ENCODE results near the gene ADM. TPM values are rescaled to one million over a fixed set of nuclear protein-coding genes. Genes with fewer than 3 reads are reported as not detected.

Gene ADM
- total and polyA plus RNA-seq, 2 donors (not counting 3 experiments of a cell fraction or from before 2014, with no cell fraction given): 45.3 to 55.5 TPM

DNA sequence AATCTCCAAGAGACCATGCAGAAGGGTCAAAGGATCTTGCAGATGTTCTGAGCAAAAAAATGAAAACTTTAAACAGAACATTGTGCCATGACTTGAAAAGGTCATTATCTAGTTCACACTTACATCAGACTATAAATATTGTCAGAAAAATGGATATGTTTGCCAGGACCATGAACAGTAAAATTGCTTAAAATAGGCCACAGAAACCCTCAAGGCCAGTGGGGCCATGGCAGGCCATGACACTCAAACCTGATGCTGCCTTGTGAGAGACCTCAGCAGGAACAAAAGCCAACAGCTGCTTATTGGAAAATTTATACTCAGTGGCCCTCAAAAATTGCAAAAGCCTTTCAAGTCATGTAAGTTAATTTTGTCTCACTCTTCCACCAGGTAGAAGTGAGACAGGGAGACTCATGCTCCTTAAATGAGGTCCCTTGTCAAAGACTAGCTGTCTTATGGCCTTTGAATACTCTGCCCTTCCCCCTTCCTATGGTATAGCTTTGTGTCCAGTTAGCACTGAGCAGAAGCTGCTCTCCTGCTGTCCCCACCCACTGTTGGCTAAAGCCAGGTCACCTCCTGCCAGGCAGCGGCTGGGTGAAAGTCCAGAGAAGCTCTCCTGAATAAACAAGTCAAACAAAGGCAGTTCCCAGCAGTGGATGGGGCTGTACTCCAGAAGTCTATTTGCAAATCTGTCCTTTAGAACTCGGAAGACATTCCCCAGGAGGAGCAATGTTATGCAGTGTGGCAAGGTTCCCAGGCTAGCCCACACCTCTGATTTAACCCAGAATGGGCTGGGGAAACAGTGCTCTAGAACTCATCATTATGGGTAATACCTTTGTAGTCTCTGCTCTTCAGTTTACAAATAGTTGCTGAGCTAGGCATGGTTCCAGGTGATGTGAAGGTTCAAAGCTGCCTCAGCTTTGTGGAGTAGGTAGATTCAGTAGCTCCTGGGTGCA is 21.4 kb downstream of the ADM start:
- DNase-seq (ENCODE audit: low read depth, low spot score) (peak; percentile 79), FAIRE-seq (no peak)
- H3K4me3 ChIP-seq (replicated peaks in 1 of 3; ENCODE audit: insufficient read depth in 1 of 3, low read depth in 1 of 3, low read length in 3 of 3): no peak overlapping the region
- peak overlapping the region; percentile 19 for H2AFZ ChIP-seq (ENCODE audit: low read depth, low read length)
- H3K27ac ChIP-seq (ENCODE audit: insufficient read depth, low read depth, low read length): peak overlapping the region; percentile 68
- intact Hi-C loops (cut with micrococcal nuclease) (loop anchor here (5.0 to 10.0 kb wide), 3 partner anchors 759 to 1311 kb away; no protein-coding TSS in a partner anchor), dilution Hi-C loops (cut with MboI; ENCODE audit: extremely low pct_ligation_motif_present, low sequenced_read_pairs) (no loop called here)
- ChIA-PET CTCF (interaction anchor here (0.7 to 8.8 kb wide), 17 partner anchors 10 to 687 kb away, joined by 3 to 203 read pairs (median 5); partner anchors contain the start of gene ADM), POLR2A (interaction anchor here (1.1 to 2.8 kb wide), 4 partner anchors 17 to 567 kb away, joined by 3 to 13 read pairs (median 6); partner anchors contain the start of genes ADM and CTR9)
- peak overlapping the region; percentile 11 for H3K9ac ChIP-seq (replicated peaks; ENCODE audit: extremely low read depth, insufficient read depth, low read length)
- no peaks in the 10 kb centered on the region for H3K9me3 ChIP-seq (replicated peaks; ENCODE audit: control insufficient read depth, insufficient read depth, low read length)
- no peaks in the 10 kb centered on the region for H3K36me3 ChIP-seq (ENCODE audit: control insufficient read depth in 2 of 2, extremely low read depth in 1 of 2, insufficient read depth in 2 of 2, low read length in 2 of 2)
- H3K27me3 ChIP-seq (ENCODE audit: control insufficient read depth in 2 of 2, insufficient read depth in 2 of 2, low read length in 2 of 2): no peaks in the 10 kb centered on the region
- H3K9me1 ChIP-seq (replicated peaks; ENCODE audit: control insufficient read depth, extremely low read depth, insufficient read depth, low read length): no peaks in the 10 kb centered on the region
- H3K4me1 ChIP-seq (ENCODE audit: control insufficient read depth, extremely low read depth, insufficient read depth, low read length): peaks cover 78% of the 10 kb centered on the region
- H4K20me1 ChIP-seq (replicated peaks; ENCODE audit: control insufficient read depth, extremely low read depth, insufficient read depth, low read length): no peaks in the 10 kb centered on the region
- BruUV-seq (replicated peaks): TSS peak; percentile 24
- TF ChIP-seq, protein P1, sequence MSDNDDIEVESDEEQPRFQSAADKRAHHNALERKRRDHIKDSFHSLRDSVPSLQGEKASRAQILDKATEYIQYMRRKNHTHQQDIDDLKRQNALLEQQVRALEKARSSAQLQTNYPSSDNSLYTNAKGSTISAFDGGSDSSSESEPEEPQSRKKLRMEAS (IDR thresholded peaks at IDR 0.05; ENCODE audit: insufficient read depth, insufficient read length): no peak
- TF ChIP-seq MYC (IDR thresholded peaks at IDR 0.05; ENCODE audit: low read depth, low read length) (no peak), POLR2AphosphoS5 (IDR thresholded peaks at IDR 0.05; ENCODE audit: insufficient read depth, low read depth, low read length) (no peak), POLR2A (IDR thresholded peaks at IDR 0.05; ENCODE audit: low read depth, low read length) (no peak), JUN (IDR thresholded peaks at IDR 0.05; ENCODE audit: borderline replicate concordance, insufficient read depth, insufficient read length, low read depth) (no peak), GATA2 (IDR thresholded peaks at IDR 0.05; ENCODE audit: insufficient read depth, insufficient read length, low read depth, low read length) (no peak), FOS (IDR thresholded peaks at IDR 0.05; ENCODE audit: borderline replicate concordance, insufficient read depth, low read length) (no peak), EZH2 (IDR thresholded peaks at IDR 0.05; ENCODE audit: borderline replicate concordance, low read depth, low read length, severe bottlenecking) (no peak)
- TF ChIP-seq, protein P2, sequence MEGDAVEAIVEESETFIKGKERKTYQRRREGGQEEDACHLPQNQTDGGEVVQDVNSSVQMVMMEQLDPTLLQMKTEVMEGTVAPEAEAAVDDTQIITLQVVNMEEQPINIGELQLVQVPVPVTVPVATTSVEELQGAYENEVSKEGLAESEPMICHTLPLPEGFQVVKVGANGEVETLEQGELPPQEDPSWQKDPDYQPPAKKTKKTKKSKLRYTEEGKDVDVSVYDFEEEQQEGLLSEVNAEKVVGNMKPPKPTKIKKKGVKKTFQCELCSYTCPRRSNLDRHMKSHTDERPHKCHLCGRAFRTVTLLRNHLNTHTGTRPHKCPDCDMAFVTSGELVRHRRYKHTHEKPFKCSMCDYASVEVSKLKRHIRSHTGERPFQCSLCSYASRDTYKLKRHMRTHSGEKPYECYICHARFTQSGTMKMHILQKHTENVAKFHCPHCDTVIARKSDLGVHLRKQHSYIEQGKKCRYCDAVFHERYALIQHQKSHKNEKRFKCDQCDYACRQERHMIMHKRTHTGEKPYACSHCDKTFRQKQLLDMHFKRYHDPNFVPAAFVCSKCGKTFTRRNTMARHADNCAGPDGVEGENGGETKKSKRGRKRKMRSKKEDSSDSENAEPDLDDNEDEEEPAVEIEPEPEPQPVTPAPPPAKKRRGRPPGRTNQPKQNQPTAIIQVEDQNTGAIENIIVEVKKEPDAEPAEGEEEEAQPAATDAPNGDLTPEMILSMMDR (IDR thresholded peaks at IDR 0.05; ENCODE audit: extremely low read depth in 1 of 2, insufficient read depth in 1 of 2, low read depth in 1 of 2, low read length in 2 of 2): no peak
- no peaks in the 10 kb centered on the region for H3K79me2 ChIP-seq (ENCODE audit: control insufficient read depth, insufficient read depth, low read length)
- H3K4me2 ChIP-seq (ENCODE audit: insufficient read depth, low read length): peak overlapping the region; percentile 19

Measured in endothelial cell of umbilical vein (primary cell).